Endothelial cell of umbilical vein (primary cell): ENCODE measurements around the gene NPHS1.
"Not testable (repeated sequence)": the region's sequence is repeated elsewhere in the genome, so short reads cannot be mapped to it uniquely, and the experiment has no call there.

ENCODE experiments used
- EZH2 ChIP-seq: IDR thresholded peaks from 2 replicates; pipeline ENCODE4 v1.6.1; 2012; ENCODE audit warnings: borderline replicate concordance, low read depth, mild to moderate bottlenecking, moderate library complexity, low read length, inconsistent platforms; ENCODE audit not compliant: severe bottlenecking
- FOS ChIP-seq: IDR thresholded peaks from 2 replicates; pipeline ENCODE4 v1.6.1; 2011; ENCODE audit warnings: mild to moderate bottlenecking, low read length, moderate library complexity, borderline replicate concordance; ENCODE audit not compliant: insufficient read depth
- GATA2 ChIP-seq: IDR thresholded peaks from 2 replicates; pipeline ENCODE4 v1.7.0; 2011; ENCODE audit warnings: low read depth, mild to moderate bottlenecking, moderate library complexity, mixed read lengths, low read length; ENCODE audit not compliant: insufficient read length, insufficient read depth
- MAX ChIP-seq: IDR thresholded peaks from 2 replicates; pipeline ENCODE4 v1.6.1; 2011; ENCODE audit not compliant: insufficient read depth, insufficient read length
- MYC ChIP-seq: IDR thresholded peaks from one replicate; pipeline ENCODE4 v1.6.1; 2011; ENCODE audit warnings: mild to moderate bottlenecking, low read depth, low read length
- POLR2A ChIP-seq: IDR thresholded peaks from 2 replicates; pipeline ENCODE4 v1.6.1; 2012; ENCODE audit warnings: low read depth, mild to moderate bottlenecking, control low read depth, low read length
- POLR2AphosphoS5 ChIP-seq: IDR thresholded peaks from 2 replicates; pipeline ENCODE4 v1.6.1; 2012; ENCODE audit warnings: low read depth, mild to moderate bottlenecking, control low read depth, low read length, moderate library complexity; ENCODE audit not compliant: insufficient read depth
- TF ChIP-seq, protein P1 (sequence below), 2 donors: IDR thresholded peaks; 1 replicate in 1 of 2; 2 replicates in 1 of 2; pipeline ENCODE4 v1.5.1; 2011; ENCODE audit warnings: low read length in 2 of 2, mild to moderate bottlenecking in 2 of 2, moderate library complexity in 2 of 2, control low read depth in 1 of 2, inconsistent platforms in 1 of 2, low read depth in 1 of 2; ENCODE audit not compliant: insufficient read depth in 1 of 2; ENCODE audit errors: extremely low read depth in 1 of 2

DNA sequence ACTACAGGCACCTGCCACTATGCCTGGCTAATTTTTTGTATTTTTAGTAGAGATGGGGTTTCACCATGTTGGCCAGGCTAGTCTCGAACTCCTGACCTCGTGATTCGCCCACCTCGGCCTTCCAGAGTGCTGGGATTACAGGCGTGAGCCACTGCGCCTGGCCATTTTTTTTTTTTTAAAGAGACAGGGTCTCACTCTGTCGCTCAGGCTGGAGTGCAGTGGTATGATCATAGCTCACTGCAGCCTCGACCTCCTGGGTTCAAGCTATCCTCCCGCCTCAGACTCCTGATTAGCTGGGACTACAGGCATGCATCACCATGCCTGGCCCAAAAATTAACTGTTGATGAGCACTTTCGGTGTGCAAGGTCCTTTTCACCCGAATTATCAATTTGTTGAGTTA is 16.2 kb downstream of the NPHS1 start:
- TF ChIP-seq, protein P1, sequence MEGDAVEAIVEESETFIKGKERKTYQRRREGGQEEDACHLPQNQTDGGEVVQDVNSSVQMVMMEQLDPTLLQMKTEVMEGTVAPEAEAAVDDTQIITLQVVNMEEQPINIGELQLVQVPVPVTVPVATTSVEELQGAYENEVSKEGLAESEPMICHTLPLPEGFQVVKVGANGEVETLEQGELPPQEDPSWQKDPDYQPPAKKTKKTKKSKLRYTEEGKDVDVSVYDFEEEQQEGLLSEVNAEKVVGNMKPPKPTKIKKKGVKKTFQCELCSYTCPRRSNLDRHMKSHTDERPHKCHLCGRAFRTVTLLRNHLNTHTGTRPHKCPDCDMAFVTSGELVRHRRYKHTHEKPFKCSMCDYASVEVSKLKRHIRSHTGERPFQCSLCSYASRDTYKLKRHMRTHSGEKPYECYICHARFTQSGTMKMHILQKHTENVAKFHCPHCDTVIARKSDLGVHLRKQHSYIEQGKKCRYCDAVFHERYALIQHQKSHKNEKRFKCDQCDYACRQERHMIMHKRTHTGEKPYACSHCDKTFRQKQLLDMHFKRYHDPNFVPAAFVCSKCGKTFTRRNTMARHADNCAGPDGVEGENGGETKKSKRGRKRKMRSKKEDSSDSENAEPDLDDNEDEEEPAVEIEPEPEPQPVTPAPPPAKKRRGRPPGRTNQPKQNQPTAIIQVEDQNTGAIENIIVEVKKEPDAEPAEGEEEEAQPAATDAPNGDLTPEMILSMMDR (IDR thresholded peaks at IDR 0.05; ENCODE audit: extremely low read depth in 1 of 2, insufficient read depth in 1 of 2, low read depth in 1 of 2, low read length in 2 of 2) = not testable (repeated sequence)
- not testable (repeated sequence) for TF ChIP-seq POLR2A, EZH2, MAX, FOS, POLR2AphosphoS5, MYC, GATA2
